Suprapubic skin (tissue), 4 donors: ENCODE results near the gene TNFAIP8L3. TPM values are rescaled to one million over a fixed set of nuclear protein-coding genes. Genes with fewer than 3 reads are reported as not detected.

Experiments
- DNase-seq, 2 donors: peaks; one replicate each; pipeline ENCODE4 v3.0.0-alpha.2; 2019; ENCODE audit warnings: low spot score in 2 of 2
- H3K27ac ChIP-seq: fragments of 200-600 bp; sonication (generic); one replicate; pipeline ENCODE4 v1.5.1; 2019
- H3K27me3 ChIP-seq: fragments of 200-600 bp; sonication (generic); one replicate; pipeline ENCODE4 v1.5.1; 2019
- H3K36me3 ChIP-seq: fragments of 200-600 bp; sonication (generic); one replicate; pipeline ENCODE4 v1.5.1; 2019
- H3K4me1 ChIP-seq: fragments of 200-600 bp; sonication (generic); one replicate; pipeline ENCODE4 v1.5.1; 2019
- H3K4me3 ChIP-seq: fragments of 200-600 bp; sonication (generic); one replicate; pipeline ENCODE4 v1.5.1; 2019; ENCODE audit warnings: mild to moderate bottlenecking
- H3K9me3 ChIP-seq: fragments of 200-600 bp; sonication (generic); one replicate; pipeline ENCODE4 v1.5.1; 2019
- EP300 ChIP-seq: sonication (generic); formaldehyde crosslinking; IDR thresholded peaks from one replicate; pipeline ENCODE4 v1.6.1; 2017; ENCODE audit warnings: antibody characterized with exemption
- POLR2A ChIP-seq, 2 donors: fragments of 450-650 bp; IDR thresholded peaks; one replicate each; pipeline ENCODE4 v1.6.1; 2017; ENCODE audit warnings: antibody characterized with exemption in 2 of 2, mild to moderate bottlenecking in 2 of 2, moderate library complexity in 2 of 2
- POLR2AphosphoS5 ChIP-seq, 3 donors: sonication (generic); formaldehyde crosslinking; IDR thresholded peaks; one replicate each; pipeline ENCODE4 v1.6.1; 2017; ENCODE audit warnings: antibody characterized with exemption in 3 of 3
- WGBS: methylation state at CpG from one replicate; pipeline ENCODE4 v1.1.5; 2018; 5-methylcytosine and 5-hydroxymethylcytosine counted together
- total RNA-seq, 4 donors: library from RNA; depleted of rRNA; stranded (reverse); fragments of >200 nt; gene quantifications; one replicate each; pipeline ENCODE4 v1.1.0, GENCODE V29; 2016
- TF ChIP-seq, protein P1 (sequence below), 2 donors: fragments of 200-600 bp in 1 of 2; fragments of 450-650 bp in 1 of 2; sonication (generic) in 1 of 2; IDR thresholded peaks; one replicate each; pipeline ENCODE4 v1.5.1; 2016 to 2019; ENCODE audit warnings: antibody characterized with exemption in 2 of 2, mild to moderate bottlenecking in 1 of 2, moderate library complexity in 1 of 2

The TNFAIP8L3 gene
- total RNA-seq, 4 donors from 2014 or later, result 11.1 to 30.0 (median 15.9) TPM

- H3K4me1 ChIP-seq, result peaks cover 62% of the 10 kb centered on the region
- WGBS, result 50% methylated on average over 5 of the region's 21 CpGs
Measured at GRCh38 chr15:51093488-51093838, 1.2 kb downstream of the TNFAIP8L3 start.

DNA sequence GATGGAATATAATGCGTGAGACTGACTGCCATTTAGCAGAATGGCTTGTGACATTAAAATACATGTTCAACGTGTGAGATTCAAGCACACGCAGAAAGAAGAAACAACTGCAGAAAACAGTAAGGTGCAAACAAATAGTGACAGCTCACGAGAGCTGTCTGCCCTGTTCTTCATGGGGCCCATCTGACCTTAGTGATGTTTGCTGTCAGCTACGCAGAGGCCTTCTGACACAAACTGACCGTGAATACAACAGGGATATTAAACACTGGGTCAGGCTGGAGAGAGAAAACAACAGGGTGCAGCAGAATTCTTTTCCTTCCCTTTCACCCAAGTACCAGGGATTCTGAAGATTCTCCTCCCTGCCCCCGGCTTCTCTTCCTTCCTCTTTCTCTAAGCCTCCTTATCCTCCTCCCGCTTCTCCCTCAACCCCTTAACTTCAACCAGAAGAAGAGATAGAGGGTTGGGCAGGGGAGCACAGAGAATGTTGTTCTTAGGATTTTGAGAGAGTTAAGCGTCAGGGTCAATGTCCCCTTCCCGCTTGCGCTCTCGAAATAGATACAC, 2.1 kb downstream of the TNFAIP8L3 start:
- H3K4me3 ChIP-seq, result peak overlapping the region; percentile 63
- H3K9me3 ChIP-seq, result no peaks in the 10 kb centered on the region
- H3K4me1 ChIP-seq, result peaks cover 55% of the 10 kb centered on the region
- no peak overlapping the region for H3K27ac ChIP-seq
- no peaks in the 10 kb centered on the region for H3K36me3 ChIP-seq
- WGBS, result 82% methylated on average over 12 of the region's 12 CpGs
- DNase-seq, result no peak
- TF ChIP-seq POLR2AphosphoS5 (IDR thresholded peaks at IDR 0.05) (no peak), POLR2A (IDR thresholded peaks at IDR 0.05) (no peak), EP300 (no peak)
- TF ChIP-seq, protein P1, sequence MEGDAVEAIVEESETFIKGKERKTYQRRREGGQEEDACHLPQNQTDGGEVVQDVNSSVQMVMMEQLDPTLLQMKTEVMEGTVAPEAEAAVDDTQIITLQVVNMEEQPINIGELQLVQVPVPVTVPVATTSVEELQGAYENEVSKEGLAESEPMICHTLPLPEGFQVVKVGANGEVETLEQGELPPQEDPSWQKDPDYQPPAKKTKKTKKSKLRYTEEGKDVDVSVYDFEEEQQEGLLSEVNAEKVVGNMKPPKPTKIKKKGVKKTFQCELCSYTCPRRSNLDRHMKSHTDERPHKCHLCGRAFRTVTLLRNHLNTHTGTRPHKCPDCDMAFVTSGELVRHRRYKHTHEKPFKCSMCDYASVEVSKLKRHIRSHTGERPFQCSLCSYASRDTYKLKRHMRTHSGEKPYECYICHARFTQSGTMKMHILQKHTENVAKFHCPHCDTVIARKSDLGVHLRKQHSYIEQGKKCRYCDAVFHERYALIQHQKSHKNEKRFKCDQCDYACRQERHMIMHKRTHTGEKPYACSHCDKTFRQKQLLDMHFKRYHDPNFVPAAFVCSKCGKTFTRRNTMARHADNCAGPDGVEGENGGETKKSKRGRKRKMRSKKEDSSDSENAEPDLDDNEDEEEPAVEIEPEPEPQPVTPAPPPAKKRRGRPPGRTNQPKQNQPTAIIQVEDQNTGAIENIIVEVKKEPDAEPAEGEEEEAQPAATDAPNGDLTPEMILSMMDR (IDR thresholded peaks at IDR 0.05), result no peak
- peaks cover 6% of the 10 kb centered on the region for H3K27me3 ChIP-seq

More at GRCh38 chr15:51093488-51093838, 1.2 kb downstream of the TNFAIP8L3 start:
- peaks cover 6% of the 10 kb centered on the region for H3K27me3 ChIP-seq
- TF ChIP-seq, protein P1 (IDR thresholded peaks at IDR 0.05), result no peak
- TF ChIP-seq POLR2A (IDR thresholded peaks at IDR 0.05) (no peak), POLR2AphosphoS5 (IDR thresholded peaks at IDR 0.05) (no peak), EP300 (no peak)
- H3K36me3 ChIP-seq, result no peaks in the 10 kb centered on the region
- no peaks in the 10 kb centered on the region for H3K9me3 ChIP-seq
- H3K4me3 ChIP-seq, result peak overlapping the region; percentile 63
- DNase-seq, result no peak
- H3K27ac ChIP-seq, result peak overlapping the region; percentile 73

- Histone ChIP-seq H3K9me3 (no peaks in the 10 kb centered on the region), H3K4me1 (peaks cover 52% of the 10 kb centered on the region), H3K4me3 (no peak overlapping the region), H3K27ac (peak overlapping the region; percentile 1), H3K36me3 (no peaks in the 10 kb centered on the region), H3K27me3 (peaks cover 6% of the 10 kb centered on the region)
- DNase-seq, result no peak
- TF ChIP-seq EP300 (no peak), POLR2A (IDR thresholded peaks at IDR 0.05) (no peak), POLR2AphosphoS5 (IDR thresholded peaks at IDR 0.05) (no peak)
- TF ChIP-seq, protein P1 (IDR thresholded peaks at IDR 0.05), result no peak
- 70% methylated on average over 3 of the region's 3 CpGs for WGBS
Measured at GRCh38 chr15:51090753-51091152, 4.0 kb downstream of the TNFAIP8L3 start.

DNA sequence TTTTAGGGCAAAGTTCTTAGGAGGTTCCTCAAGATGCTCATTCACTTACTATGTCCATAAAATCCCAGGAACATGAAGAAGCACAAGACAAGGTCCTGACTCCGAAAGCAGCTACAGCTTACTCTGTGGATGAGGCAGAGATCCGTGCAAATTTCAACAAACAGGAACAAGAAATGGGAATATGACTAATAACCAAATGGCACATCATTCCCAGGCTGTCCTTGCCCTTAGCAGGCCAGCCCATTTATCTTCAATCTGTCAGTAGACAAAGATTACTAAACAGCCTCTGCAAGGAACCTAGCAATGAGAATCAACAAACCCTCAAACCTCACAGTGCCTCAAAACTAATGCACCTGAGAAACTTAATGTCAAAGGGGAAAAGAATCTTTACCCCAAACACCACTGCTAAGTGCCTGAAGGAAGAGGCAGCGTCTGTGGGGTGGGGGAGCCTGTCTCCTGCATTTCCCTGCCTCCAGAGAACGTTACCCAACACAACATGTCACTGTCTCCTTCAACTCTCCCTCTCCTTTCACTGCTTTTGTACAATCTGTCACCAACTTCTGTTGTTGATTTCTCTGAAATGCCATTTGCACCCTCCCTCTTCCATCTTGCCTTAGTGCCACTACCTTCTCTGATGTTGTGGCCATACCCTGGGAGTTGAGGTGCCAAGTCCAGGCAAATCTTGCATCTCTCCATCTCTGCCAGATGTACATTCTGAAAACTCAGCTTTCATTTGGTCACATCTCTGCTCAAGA, 4.8 kb downstream of the TNFAIP8L3 start:
- Histone ChIP-seq H3K4me1 (peaks cover 46% of the 10 kb centered on the region), H3K9me3 (no peaks in the 10 kb centered on the region), H3K4me3 (no peak overlapping the region), H3K27me3 (peaks cover 6% of the 10 kb centered on the region), H3K36me3 (no peaks in the 10 kb centered on the region), H3K27ac (peak overlapping the region; percentile 1)
- 72% methylated on average over 4 of the region's 4 CpGs for WGBS
- DNase-seq, result no peak
- TF ChIP-seq EP300, result no peak
- TF ChIP-seq POLR2A (IDR thresholded peaks at IDR 0.05), result no peak
- TF ChIP-seq, protein P1 (IDR thresholded peaks at IDR 0.05), result no peak
- TF ChIP-seq POLR2AphosphoS5 (IDR thresholded peaks at IDR 0.05), result no peak

GRCh38 chr15:51089041-51089440, 5.7 kb downstream of the TNFAIP8L3 start:
- no peak overlapping the region for H3K27ac ChIP-seq
- TF ChIP-seq, protein P1 (IDR thresholded peaks at IDR 0.05), result no peak
- no peaks in the 10 kb centered on the region for H3K36me3 ChIP-seq
- H3K4me3 ChIP-seq, result no peak overlapping the region
- WGBS, result 100% methylated on average over 1 of the region's 1 CpG
- H3K4me1 ChIP-seq, result peaks cover 41% of the 10 kb centered on the region
- H3K27me3 ChIP-seq, result peaks cover 6% of the 10 kb centered on the region
- H3K9me3 ChIP-seq, result no peaks in the 10 kb centered on the region
- no peak for DNase-seq
